Measurements from ENCODE around the gene ZDHHC22.

- no peak for TF ChIP-seq AGO2 (optimal IDR thresholded peaks at IDR 0.05; ENCODE audit: low read depth, low read length)
- TF ChIP-seq ATF2 (CRISPR knock-in tag; IDR thresholded peaks at IDR 0.05): no peak
- no peak for TF ChIP-seq ZMYM2 (CRISPR knock-in tag; IDR thresholded peaks at IDR 0.05)
- no peak for TF ChIP-seq KDM4B (CRISPR knock-in tag; IDR thresholded peaks at IDR 0.05)
- no peak for TF ChIP-seq ZNF737 (CRISPR knock-in tag; IDR thresholded peaks at IDR 0.05; ENCODE audit: borderline replicate concordance)
- no peak for TF ChIP-seq PREB (CRISPR knock-in tag; IDR thresholded peaks at IDR 0.05)
These were observed 31.3 kb upstream of the ZDHHC22 start for GRCh38 chr14:77172916-77173315.

All from HepG2 (cell line).